ENCODE measurements around the gene GABBR2. TPM values are rescaled to one million over a fixed set of nuclear protein-coding genes. Genes with fewer than 3 reads are reported as not detected.
"Not testable (repeated sequence)": the region's sequence is repeated elsewhere in the genome, so short reads cannot be mapped to it uniquely, and the experiment has no call there.

GABBR2 gene
- total RNA-seq, 1 donor from 2014 or later = not detected

DNA sequence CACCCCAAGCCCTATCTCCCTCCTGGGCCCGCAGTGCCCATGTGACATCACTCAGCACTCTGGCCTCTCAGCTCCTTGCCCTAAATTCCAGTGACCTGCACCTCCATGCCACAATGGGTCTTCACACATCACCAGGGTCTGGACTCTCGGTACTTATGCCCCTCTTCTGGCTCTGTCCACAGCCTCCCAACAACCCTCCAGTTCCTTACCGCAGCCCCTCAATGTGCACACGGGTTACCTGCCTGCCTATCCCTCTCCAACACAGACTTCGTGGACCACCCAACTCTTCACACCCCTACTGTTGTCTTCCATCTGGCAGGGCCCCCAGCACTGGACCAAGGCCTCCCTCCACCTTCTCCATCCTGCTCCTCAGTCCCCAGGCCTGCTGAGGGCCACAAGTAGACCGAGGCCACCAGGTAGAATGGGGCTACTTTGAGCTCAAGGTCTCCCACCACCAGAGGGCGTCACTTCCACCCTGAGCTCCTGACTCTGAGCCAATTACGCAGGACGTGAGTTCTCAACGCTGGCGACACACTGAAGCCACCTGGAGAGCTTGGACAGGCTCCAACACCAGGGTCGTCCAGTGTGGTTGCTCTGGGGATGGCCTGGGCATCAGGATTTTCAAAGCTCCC is 172.1 kb downstream of the GABBR2 start:
- no peak for ATAC-seq

- no peak for ATAC-seq
These were observed 174.9 kb downstream of the GABBR2 start for GRCh38 chr9:98533866-98534265.

DNA sequence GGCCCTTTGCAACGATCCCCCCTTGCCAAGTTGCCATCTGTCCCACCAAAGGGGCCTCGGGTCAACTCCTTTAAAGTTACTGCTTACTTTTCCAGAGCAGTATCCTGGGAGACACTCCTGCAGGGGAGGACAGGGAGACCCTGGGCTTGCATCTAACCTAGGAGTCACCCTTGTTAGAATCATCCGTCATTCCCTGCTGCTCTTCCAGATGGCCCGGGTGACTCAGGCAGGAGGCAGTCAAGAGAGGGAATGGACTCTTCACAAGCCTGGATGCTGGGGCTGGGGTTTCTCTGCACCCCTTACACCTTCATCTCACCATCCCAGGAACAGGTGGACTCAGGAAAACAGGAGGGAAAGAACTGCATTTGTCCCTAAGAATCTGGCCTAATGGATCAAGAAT is 175.6 kb downstream of the GABBR2 start:
- ATAC-seq = no peak

GRCh38 chr9:98532574-98532973 is 176.2 kb downstream of the GABBR2 start:
- no peak for ATAC-seq

DNA sequence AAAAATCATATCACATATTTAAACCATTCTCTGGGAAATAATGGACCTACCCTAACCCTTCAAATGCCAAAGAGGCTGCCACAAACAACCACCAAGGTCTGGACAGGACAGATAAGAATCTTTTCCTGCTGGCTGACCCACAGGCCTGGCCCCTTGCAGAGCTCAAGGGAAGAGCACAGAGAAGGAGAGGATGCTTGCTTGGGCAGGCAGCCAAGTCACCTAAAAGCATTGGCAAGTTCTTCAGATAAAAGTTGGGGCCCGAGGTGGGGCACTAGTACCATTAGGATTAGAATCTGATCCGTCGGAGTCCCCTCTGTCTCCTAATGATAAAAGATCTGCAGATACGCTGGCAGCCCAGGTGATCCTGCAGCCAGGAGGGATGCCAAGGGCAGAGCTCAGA is 176.6 kb downstream of the GABBR2 start:
- no peak for ATAC-seq

GRCh38 chr9:98530806-98531386 is 177.8 kb downstream of the GABBR2 start:
- ATAC-seq = no peak

DNA sequence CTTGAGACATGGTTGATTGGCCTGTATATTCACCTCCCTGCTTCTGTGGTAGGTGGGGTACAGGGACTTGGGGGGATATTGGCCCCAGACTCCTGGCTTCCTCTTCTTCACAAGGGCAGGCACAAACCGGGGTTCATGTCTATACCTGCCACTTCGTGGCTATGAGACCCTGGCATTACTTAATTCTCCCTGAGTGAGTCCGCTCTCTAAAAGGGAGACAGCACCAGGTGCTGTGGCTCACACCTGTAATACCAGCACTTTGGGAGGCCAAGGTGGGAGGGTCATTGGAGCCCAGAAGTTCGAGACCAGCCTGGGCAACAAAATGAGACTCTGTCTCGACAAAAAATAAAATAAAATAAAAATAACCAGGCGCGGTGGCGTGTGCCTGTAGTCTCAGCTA is 178.5 kb downstream of the GABBR2 start:
- ATAC-seq = no peak

GRCh38 chr9:98529841-98530240 is 178.9 kb downstream of the GABBR2 start:
- ATAC-seq = no peak

DNA sequence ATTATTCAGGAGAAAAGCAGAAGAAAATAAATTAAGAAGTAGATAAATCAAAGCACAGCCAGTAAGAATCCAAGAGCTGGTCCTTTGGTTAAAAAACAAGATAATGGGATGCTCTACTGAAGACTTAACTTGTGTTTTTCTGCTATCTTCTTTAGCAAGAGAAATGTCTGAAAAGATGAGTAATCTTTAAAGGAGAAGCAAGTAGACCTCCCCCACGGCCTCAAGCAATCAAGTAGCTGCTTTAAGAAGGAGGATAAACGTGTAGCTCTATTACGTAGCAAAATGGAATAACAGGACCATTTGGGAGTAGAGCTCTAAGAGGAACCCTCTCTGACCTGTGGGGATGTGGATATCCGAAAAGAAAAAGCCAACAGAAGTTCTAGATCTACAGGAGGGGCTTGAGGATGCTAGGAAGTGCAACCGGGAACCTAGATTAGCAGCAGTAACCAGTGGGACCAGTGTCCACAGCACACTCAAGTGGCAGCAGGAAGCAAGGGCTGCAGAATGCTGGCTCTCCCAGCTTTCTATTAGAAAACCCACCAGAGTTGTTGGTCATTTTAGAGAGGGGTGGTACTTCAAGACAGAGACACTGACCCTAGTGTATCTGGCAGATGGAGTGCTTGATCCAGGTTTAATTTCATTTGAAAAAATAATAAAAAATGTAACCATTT is 185.4 kb downstream of the GABBR2 start:
- no peak for ATAC-seq

DNA sequence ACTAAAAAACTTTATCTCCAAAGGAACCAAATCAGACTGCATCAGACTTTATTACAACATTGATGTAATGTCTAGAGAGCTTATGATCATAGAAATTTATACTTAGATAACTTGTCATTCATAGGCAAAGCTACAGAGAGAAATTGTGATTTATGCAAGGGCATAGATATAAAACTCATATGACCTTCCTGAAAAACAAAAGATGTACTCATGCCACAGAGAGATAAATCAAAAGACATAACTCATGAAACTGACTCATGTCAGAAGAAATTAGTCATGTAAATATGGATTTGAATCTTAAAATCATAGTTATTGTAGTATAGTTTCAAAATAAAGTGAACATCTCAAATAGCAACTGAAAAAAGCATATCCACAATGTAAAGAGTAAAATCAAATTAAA is 186.2 kb downstream of the GABBR2 start:
- ATAC-seq = no peak

- ATAC-seq = no peak
These were observed 187.6 kb downstream of the GABBR2 start for GRCh38 chr9:98521141-98521540.

GRCh38 chr9:98520221-98520960 is 188.3 kb downstream of the GABBR2 start:
- ATAC-seq = no peak

DNA sequence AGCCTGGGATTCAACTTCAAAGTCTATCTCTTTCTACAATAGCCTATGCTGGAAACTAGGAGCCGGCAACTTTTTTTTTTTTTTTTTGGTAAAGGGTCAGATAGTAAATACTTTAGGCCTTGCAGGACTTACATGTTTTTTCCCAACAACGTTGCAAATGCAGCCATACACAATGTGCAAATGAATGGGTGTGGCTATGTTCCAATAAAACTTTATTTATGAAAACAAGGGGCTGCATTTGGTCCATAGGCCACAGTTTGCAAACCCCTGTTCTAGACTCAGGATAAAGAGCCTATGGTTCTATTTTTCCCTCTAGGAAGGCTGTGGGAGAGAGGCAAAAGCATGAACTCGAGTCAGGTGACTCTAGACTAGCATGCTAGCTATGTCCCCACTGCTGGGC is 189.1 kb downstream of the GABBR2 start:
- no peak for ATAC-seq

DNA sequence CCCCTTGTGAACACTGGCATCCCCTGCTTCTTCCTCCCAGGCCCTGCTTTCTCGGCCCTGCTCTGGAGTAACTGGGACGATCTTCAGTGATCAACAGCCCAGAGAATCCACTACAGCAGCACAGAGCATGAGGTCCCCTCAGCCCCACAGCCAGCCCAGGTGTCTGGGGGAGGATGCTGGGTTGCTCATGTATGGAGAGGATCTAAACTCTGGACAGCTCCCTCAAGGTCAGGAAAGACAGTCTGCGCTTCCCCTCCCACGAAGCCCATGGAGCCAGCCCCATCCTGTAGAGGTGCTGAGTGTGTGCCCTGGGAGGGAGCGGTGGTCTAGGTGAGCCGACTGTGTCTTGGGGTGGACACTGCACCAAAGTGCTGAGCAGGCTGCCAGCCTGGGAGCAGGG is 190.2 kb downstream of the GABBR2 start:
- ATAC-seq = no peak

DNA sequence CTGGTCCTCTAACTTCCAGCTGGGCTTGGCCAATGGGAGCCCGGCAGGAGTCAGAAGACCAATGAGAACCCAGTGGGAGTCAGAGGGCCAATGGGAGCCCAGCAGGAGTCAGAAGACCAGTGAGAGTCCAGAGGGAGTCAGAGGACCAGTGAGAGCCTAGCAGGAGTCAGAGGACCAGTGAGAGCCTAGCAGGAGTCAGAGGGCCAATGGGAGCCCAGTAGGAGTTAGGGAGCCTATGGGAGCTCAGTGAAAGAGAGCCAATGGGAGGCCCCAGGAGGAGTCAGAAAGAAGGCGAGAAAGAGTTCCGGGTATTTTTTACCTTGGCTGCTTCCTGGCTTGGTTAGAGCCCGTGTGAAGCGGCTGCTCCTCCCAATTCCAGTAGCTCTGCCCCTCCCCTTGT is 191.0 kb downstream of the GABBR2 start:
- no peak for ATAC-seq

GRCh38 chr9:98516897-98517503 is 191.7 kb downstream of the GABBR2 start:
- ATAC-seq = no peak

- ATAC-seq = no peak
These were observed 192.4 kb downstream of the GABBR2 start for GRCh38 chr9:98516205-98516896.

DNA sequence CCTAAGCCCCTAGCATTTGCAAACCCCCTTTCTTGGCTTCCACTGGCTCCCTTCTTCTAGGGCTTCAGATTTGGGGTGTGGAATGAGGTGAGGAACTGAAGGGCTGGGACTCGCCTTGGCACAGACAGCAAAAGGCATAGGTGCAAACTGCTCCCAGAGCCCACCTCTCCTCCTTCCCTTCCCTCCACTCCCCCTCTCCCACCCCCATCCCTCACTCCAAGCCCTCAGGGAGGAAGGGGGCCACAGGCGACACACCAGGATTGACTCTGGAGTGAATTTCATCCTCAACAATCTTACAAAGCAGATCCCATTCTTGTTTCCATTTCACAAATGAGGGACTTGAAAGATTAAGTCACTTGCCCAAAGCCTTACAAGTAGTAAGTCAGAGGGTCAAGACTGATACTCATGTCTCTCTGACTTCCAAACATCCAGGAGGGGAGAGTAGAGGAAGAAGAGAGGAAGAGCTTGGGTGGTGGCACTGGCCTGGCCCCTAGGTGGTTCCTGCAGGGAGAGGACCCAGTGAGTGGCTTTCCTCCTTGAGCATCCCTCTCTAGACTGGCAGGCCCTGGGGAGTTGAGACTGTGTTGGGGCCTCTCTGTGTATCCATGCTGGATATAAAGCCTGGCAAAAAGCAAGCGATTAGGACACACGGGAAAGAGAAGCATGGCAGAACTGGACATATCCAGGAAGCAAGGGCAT is 193.1 kb downstream of the GABBR2 start:
- no peak for ATAC-seq

DNA sequence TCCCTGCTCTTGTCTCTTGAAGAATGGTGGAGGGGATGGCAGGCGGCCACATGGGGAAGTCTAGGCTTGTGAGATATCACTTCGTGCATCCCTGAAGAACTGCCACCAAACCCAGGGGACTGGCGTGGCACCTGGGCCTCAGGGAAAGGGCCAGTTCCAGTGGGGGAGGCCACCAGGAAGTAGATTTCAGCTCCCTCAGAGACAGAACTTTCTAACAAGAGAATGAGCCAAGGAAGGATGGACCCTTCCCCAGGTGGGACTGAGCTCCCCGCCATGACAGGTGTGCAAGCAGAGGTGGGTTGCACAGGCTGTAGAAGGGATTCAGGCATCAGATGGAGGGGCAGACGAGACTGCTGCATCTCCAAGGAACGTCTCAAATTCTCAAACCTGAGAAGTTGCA is 193.9 kb downstream of the GABBR2 start:
- ATAC-seq = no peak

- ATAC-seq = not testable (repeated sequence)
These were observed 200.4 kb downstream of the GABBR2 start for GRCh38 chr9:98508217-98508919.

GRCh38 chr9:98506422-98507054 is 202.2 kb downstream of the GABBR2 start:
- no peak for ATAC-seq
